A549 (cell line): ENCODE results near the gene PCNX3. TPM values are rescaled to one million over a fixed set of nuclear protein-coding genes. Genes with fewer than 3 reads are reported as not detected.

ENCODE experiments used
- ATAC-seq, 2 experiments: fragments of 200-7000 bp in 1 of 2; fragments of >200 bp in 1 of 2; cut with Nextera tagmentation in 1 of 2; cut with Tn5 transposase in 1 of 2; 3 replicates each; pipeline versions ENCODE4 v1.8.0 to v1.9.1; 2018 to 2020; ENCODE audit warnings: mild to moderate bottlenecking in 1 of 2, moderate library complexity in 1 of 2
- CTCF ChIA-PET: fragments of 300-600 bp; sonication (Branson Sonifier 250); formaldehyde crosslinking; extraction: SDS; loops from one replicate; lab custom pipeline; 2021; ENCODE audit warnings: antibody characterized with exemption, inconsistent platforms; lab: Yijun Ruan, JAX
- POLR2A ChIA-PET: fragments of 350-600 bp; formaldehyde crosslinking; extraction: SDS; loops from one replicate; lab custom pipeline; 2021; ENCODE audit warnings: antibody characterized with exemption, inconsistent platforms; lab: Yijun Ruan, JAX
- DNase-seq, 2 experiments: peaks; one replicate each; pipeline versions ENCODE4 v3.0.0 to v3.0.0-alpha.2; 2011 to 2016; ENCODE audit warnings: low read depth in 1 of 2, low spot score in 1 of 2
- FAIRE-seq: peaks from 2 replicates; lab custom pipeline; 2011; peaks lifted over from hg19 to GRCh38; lab: Jason Lieb, UNC
- H3K27ac ChIP-seq, 2 experiments: fragments of >200 bp; sonication (Bioruptor Twin); formaldehyde crosslinking; 3 replicates each; pipeline ENCODE4 v1.5.1; 2016 to 2017
- H3K4me1 ChIP-seq: fragments of >200 bp; sonication (Bioruptor Twin); formaldehyde crosslinking; 3 replicates; pipeline ENCODE4 v1.6.1; 2016
- H3K4me2 ChIP-seq: fragments of >200 bp; sonication (Bioruptor Twin); formaldehyde crosslinking; 3 replicates; pipeline ENCODE4 v1.6.1; 2016
- H3K4me3 ChIP-seq: fragments of >200 bp; sonication (Bioruptor Twin); formaldehyde crosslinking; 3 replicates; pipeline ENCODE4 v1.5.1; 2016
- H3K9me3 ChIP-seq: fragments of >200 bp; sonication (Bioruptor Twin); formaldehyde crosslinking; 3 replicates; pipeline ENCODE4 v1.6.1; 2016
- BHLHE40 ChIP-seq: IDR thresholded peaks from 2 replicates; pipeline ENCODE4 v1.6.1; 2012; ENCODE audit warnings: low read depth, low read length, inconsistent platforms
- CEBPB ChIP-seq, 2 experiments: fragments of >200 bp in 1 of 2; sonication (Bioruptor Twin) in 1 of 2; formaldehyde crosslinking in 1 of 2; IDR thresholded peaks; 2 replicates each; pipeline ENCODE4 v1.6.1; 2012 to 2016
- CHD4 ChIP-seq: fragments of 200-600 bp; sonication (generic); IDR thresholded peaks from 2 replicates; pipeline ENCODE4 v1.6.1; 2016; ENCODE audit warnings: antibody characterized with exemption, mild to moderate bottlenecking, borderline replicate concordance
- ESRRA ChIP-seq: fragments of 150-350 bp; IDR thresholded peaks from 2 replicates; pipeline ENCODE4 v1.6.1; 2014; ENCODE audit warnings: mild to moderate bottlenecking, low read length, borderline replicate concordance
- FOSB ChIP-seq: fragments of 250-450 bp; sonication (Bioruptor Pico); IDR thresholded peaks from 2 replicates; pipeline ENCODE4 v1.5.0; 2020; ENCODE audit warnings: mild to moderate bottlenecking, moderate library complexity
- FOXS1 ChIP-seq: fragments of 250-450 bp; sonication (Bioruptor Pico); IDR thresholded peaks from 2 replicates; pipeline ENCODE4 v1.5.0; 2020; ENCODE audit warnings: mild to moderate bottlenecking, moderate library complexity
- HDAC2 ChIP-seq: fragments of 200-600 bp; sonication (generic); IDR thresholded peaks from 2 replicates; pipeline ENCODE4 v1.6.1; 2016
- JUN ChIP-seq, 2 experiments: fragments of >200 bp; sonication (Bioruptor Twin); formaldehyde crosslinking; IDR thresholded peaks; 2 replicates in 1 of 2; 3 replicates in 1 of 2; pipeline ENCODE4 v1.6.1; 2016 to 2017
- JUNB ChIP-seq: fragments of >200 bp; sonication (Bioruptor Twin); formaldehyde crosslinking; IDR thresholded peaks from 2 replicates; pipeline ENCODE4 v1.6.1; 2016
- KDM5A ChIP-seq: fragments of 200-600 bp; sonication (generic); IDR thresholded peaks from 2 replicates; pipeline ENCODE4 v1.6.1; 2016; ENCODE audit warnings: antibody characterized with exemption, mild to moderate bottlenecking
- MAFK ChIP-seq: fragments of 450-650 bp; IDR thresholded peaks from 2 replicates; pipeline ENCODE4 v1.6.1; 2014; ENCODE audit not compliant: partially characterized antibody
- MAZ ChIP-seq: fragments of 150-350 bp; IDR thresholded peaks from 2 replicates; pipeline ENCODE4 v1.6.1; 2014; ENCODE audit warnings: antibody characterized with exemption, low read depth, low read length, borderline replicate concordance
- NFE2L2 ChIP-seq: fragments of 150-350 bp; conservative IDR thresholded peaks from 2 replicates; pipeline ENCODE4 v1.6.1; 2014; ENCODE audit warnings: low read length
- NR3C1 ChIP-seq: fragments of >200 bp; sonication (Bioruptor Twin); formaldehyde crosslinking; IDR thresholded peaks from 3 replicates; pipeline ENCODE4 v1.6.1; 2017
- RCOR1 ChIP-seq: fragments of 150-350 bp; IDR thresholded peaks from 2 replicates; pipeline ENCODE4 v1.6.1; 2014; ENCODE audit warnings: antibody characterized with exemption, low read length, low read depth
- REST ChIP-seq: fragments of 200-600 bp; sonication (generic); IDR thresholded peaks from 2 replicates; pipeline ENCODE4 v1.6.1; 2016; ENCODE audit warnings: antibody characterized with exemption, mild to moderate bottlenecking, moderate library complexity
- SREBF2 ChIP-seq: fragments of 450-650 bp; IDR thresholded peaks from 2 replicates; pipeline ENCODE4 v1.6.1; 2014; ENCODE audit warnings: mild to moderate bottlenecking, moderate library complexity
- TP53 ChIP-seq: fragments of 250-450 bp; sonication (Bioruptor Pico); IDR thresholded peaks from 2 replicates; pipeline ENCODE4 v1.5.0; 2021; ENCODE audit warnings: mild to moderate bottlenecking, moderate library complexity
- ZNF302 ChIP-seq: fragments of 250-450 bp; sonication (Bioruptor Pico); IDR thresholded peaks from 2 replicates; pipeline ENCODE4 v1.9.0; 2021; ENCODE audit warnings: inconsistent platforms, mild to moderate bottlenecking, moderate library complexity
- WGBS: methylation state at CpG from one replicate; pipeline ENCODE4 v1.1.6; 2017; ENCODE audit errors: missing lambda C conversion rate; 5-methylcytosine and 5-hydroxymethylcytosine counted together
- polyA plus RNA-seq, 4 experiments: library from polyadenylated mRNA; depleted of rRNA in 3 of 4; stranded (reverse); fragments of >200 nt; fragmentation: RNase III in 1 of 4; extraction: RNeasy Plus Mini Kit Qiagen cat#74134 plus additional on column Dnase treatment in 1 of 4; gene quantifications; 2 replicates in 3 of 4; 3 replicates in 1 of 4; pipeline ENCODE4 v1.2.3, GENCODE V29; 2011 to 2017
- TF ChIP-seq, protein P1 (sequence below): IDR thresholded peaks from 2 replicates; pipeline ENCODE4 v1.6.1; 2012; ENCODE audit warnings: low read depth, borderline replicate concordance
- TF ChIP-seq, protein P2 (sequence below): fragments of 150-350 bp; IDR thresholded peaks from 2 replicates; pipeline ENCODE4 v1.6.1; 2014; ENCODE audit warnings: low read depth, mild to moderate bottlenecking, low read length
- TF ChIP-seq, protein P3 (sequence below): IDR thresholded peaks from 2 replicates; pipeline ENCODE4 v1.6.1; 2012
- TF ChIP-seq, protein P4 (sequence below): fragments of >200 bp; sonication (Bioruptor Twin); formaldehyde crosslinking; IDR thresholded peaks from 3 replicates; pipeline ENCODE4 v1.6.1; 2016

The PCNX3 gene
- polyA plus RNA-seq, 2 of the 4 experiments (the other 2 are of a cell fraction) = 14.2 to 29.7 TPM

DNA sequence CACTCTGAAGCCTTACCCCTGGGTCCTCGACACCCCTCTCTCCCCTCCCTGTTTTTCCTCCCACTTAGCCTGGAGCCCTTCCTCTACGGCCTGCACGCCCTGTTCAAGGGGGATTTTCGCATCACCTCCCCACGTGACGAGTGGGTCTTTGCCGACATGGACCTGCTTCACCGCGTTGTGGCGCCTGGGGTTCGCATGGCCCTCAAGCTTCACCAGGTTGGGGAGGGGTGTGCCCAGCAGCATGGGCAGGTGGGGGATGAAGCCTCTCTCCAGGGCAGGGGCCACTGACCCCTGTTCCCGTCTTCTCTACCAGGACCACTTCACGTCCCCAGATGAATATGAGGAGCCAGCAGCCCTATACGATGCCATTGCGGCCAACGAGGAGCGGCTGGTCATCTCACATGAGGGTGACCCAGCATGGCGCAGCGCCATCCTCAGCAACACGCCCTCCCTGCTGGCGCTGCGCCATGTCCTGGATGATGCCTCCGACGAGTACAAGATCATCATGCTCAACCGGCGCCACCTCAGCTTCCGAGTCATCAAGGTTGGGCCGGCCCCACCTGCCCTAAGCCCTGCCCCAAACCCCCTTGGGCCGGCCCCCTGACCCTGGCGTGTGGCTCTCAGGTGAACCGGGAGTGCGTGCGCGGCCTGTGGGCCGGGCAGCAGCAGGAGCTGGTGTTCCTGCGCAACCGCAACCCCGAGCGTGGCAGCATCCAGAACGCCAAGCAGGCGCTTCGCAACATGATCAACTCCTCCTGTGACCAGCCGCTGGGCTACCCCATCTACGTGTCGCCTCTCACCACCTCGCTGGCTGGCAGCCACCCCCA lies 19.5 kb downstream of the PCNX3 start:
- ChIA-PET CTCF (interaction anchor here (8.2 kb wide), 1 partner anchor 10 kb away, joined by 54 read pairs; no protein-coding TSS in a partner anchor), POLR2A (no interaction called here)
- Histone ChIP-seq H3K4me3 (no peak overlapping the region), H3K4me1 (peaks cover 16% of the 10 kb centered on the region), H3K4me2 (no peak overlapping the region), H3K27ac (no peak overlapping the region), H3K9me3 (no peaks in the 10 kb centered on the region)
- TF ChIP-seq MAFK (no peak), JUNB (no peak), FOSB (CRISPR knock-in tag) (no peak), RCOR1 (no peak), ZNF302 (CRISPR knock-in tag) (no peak), CHD4 (no peak), KDM5A (no peak), ESRRA (no peak), SREBF2 (no peak), BHLHE40 (no peak), TP53 (CRISPR knock-in tag) (no peak), HDAC2 (no peak), CEBPB (IDR thresholded peaks at IDR 0.05) (no peak)
- TF ChIP-seq, protein P1, sequence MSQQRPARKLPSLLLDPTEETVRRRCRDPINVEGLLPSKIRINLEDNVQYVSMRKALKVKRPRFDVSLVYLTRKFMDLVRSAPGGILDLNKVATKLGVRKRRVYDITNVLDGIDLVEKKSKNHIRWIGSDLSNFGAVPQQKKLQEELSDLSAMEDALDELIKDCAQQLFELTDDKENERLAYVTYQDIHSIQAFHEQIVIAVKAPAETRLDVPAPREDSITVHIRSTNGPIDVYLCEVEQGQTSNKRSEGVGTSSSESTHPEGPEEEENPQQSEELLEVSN = no peak
- TF ChIP-seq, protein P2, sequence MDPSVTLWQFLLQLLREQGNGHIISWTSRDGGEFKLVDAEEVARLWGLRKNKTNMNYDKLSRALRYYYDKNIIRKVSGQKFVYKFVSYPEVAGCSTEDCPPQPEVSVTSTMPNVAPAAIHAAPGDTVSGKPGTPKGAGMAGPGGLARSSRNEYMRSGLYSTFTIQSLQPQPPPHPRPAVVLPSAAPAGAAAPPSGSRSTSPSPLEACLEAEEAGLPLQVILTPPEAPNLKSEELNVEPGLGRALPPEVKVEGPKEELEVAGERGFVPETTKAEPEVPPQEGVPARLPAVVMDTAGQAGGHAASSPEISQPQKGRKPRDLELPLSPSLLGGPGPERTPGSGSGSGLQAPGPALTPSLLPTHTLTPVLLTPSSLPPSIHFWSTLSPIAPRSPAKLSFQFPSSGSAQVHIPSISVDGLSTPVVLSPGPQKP = no peak
- no peak for DNase-seq
- no peak for ATAC-seq
- no peak for FAIRE-seq
- WGBS = 93% methylated on average over 43 of the region's 46 CpGs

DNA sequence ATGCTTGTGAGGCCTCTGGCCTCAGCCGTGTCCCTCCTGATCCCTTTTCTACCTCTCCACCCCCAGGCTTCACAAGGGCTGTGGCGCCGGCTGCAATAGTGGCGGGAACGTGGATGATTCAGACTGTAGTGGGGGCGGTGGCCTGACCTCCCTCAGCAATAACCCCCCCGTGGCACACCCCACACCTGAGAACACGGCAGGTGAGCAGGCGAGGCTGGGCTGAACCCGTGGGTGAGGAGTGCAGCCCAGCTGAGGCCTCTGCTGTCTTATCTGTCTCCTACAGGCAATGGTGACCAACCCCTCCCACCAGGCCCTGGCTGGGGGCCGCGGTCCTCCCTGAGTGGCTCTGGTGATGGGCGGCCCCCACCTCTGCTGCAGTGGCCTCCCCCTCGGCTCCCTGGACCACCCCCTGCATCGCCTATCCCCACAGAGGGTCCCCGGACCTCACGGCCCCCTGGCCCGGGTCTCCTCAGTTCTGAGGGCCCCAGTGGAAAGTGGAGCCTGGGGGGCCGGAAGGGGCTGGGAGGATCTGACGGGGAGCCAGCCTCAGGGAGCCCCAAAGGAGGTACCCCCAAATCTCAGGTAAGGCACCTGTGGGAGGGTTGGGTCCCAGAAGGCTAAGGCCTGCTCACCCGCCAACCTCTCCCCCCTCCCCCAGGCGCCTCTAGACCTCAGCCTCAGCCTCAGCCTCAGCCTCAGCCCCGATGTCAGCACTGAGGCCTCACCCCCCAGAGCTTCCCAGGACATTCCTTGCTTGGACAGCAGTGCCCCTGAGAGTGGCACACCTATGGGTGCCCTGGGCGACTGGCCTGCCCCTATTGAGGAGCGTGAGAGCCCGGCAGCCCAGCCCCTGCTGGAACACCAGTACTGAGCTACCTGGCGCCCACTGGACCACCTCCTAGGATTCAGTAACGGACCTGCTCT lies 20.8 kb downstream of the PCNX3 start:
- 88% methylated on average over 16 of the region's 28 CpGs for WGBS
- ChIA-PET CTCF (interaction anchor here (8.2 kb wide), 1 partner anchor 11 kb away, joined by 54 read pairs; no protein-coding TSS in a partner anchor), POLR2A (interaction anchor here (0.6 kb wide), 1 partner anchor 13 kb away, joined by 3 read pairs; no protein-coding TSS in a partner anchor)
- ATAC-seq = no peak
- FAIRE-seq = no peak
- Histone ChIP-seq H3K27ac (no peak overlapping the region), H3K4me1 (peaks cover 16% of the 10 kb centered on the region), H3K4me2 (no peak overlapping the region), H3K4me3 (no peak overlapping the region), H3K9me3 (no peaks in the 10 kb centered on the region)
- no peak for DNase-seq
- TF ChIP-seq JUN (IDR thresholded peaks at IDR 0.05) (no peak), MAZ (no peak), ESRRA (no peak), ZNF302 (CRISPR knock-in tag) (no peak), MAFK (no peak), TP53 (CRISPR knock-in tag) (no peak), NFE2L2 (no peak), KDM5A (no peak), NR3C1 (no peak), CHD4 (no peak), REST (no peak), FOXS1 (CRISPR knock-in tag) (no peak)
- TF ChIP-seq, protein P3, sequence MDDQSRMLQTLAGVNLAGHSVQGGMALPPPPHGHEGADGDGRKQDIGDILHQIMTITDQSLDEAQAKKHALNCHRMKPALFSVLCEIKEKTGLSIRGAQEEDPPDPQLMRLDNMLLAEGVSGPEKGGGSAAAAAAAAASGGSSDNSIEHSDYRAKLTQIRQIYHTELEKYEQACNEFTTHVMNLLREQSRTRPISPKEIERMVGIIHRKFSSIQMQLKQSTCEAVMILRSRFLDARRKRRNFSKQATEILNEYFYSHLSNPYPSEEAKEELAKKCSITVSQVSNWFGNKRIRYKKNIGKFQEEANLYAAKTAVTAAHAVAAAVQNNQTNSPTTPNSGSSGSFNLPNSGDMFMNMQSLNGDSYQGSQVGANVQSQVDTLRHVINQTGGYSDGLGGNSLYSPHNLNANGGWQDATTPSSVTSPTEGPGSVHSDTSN = no peak
- TF ChIP-seq, protein P4, sequence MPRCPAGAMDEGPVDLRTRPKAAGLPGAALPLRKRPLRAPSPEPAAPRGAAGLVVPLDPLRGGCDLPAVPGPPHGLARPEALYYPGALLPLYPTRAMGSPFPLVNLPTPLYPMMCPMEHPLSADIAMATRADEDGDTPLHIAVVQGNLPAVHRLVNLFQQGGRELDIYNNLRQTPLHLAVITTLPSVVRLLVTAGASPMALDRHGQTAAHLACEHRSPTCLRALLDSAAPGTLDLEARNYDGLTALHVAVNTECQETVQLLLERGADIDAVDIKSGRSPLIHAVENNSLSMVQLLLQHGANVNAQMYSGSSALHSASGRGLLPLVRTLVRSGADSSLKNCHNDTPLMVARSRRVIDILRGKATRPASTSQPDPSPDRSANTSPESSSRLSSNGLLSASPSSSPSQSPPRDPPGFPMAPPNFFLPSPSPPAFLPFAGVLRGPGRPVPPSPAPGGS = no peak
- TF ChIP-seq, protein P2 = no peak
